ENCODE results near the gene AGAP1.

AGAP1 gene

DNA sequence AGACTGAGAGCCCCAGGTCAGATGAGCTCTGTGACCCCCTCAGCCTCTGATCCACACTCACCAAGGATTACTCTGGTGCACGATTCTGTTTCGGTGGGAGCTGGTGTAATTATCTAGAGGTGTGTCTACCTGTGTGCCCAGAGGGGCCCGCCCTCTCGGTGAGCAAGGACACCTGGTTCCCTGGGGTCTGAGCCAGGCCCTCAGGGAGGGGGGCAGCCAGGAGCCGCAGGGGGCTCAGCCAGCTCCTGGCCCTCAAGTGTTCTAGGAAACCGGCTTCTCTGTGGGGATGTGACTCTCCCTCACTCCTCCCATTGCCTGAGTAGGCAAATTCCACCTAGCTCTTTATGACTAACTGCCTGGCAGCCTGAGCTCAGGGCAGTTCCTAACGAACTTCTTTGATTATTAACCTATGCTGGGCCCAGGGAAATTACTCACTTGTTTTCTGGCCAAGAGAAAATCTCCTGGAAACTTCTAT, 17.4 kb downstream of the AGAP1 start:
- no peak for DNase-seq

DNA sequence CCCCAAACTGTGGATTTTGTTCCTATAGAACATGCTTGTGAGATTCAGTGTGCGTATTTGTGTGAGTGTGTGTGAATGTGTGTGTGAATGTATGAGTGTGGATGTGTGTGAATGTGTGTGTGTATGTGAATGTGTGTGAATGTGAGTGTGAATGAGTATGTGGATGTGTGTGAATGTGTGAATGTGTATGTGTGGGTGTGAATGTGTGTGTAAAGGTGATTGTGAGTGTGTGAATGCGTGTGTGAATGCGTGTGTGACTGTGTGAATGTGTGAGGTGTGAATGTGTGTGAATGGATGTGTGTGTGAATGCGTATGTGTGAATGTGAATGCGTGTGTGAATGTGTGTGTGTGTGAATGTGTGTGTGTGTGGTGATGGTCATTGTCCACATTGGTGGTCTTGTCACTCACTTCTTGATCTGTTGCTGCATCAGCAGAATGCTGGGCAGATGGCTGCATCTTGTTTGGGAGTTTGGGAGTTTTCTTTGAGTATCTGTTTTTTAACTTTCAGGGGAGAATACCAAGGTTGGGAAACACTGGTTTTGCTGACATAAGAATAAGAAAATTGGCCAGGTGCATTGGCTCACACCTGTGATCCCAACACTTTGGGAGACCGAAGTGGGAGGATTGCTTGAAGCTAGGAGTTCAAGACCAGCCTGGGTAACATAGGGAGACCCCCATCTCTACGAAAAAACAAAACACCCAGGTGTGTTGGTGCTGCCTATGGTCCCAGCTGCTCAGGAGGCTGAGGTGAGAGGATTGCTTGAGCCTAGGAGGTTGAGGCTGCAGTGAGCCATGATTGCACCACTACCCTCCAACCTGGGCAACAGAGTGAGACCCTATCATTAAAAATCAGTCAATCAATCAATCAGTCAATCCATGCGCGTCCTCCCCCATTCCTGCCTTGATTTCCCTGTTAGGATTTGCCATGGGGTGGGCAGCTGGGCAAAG, 18.2 kb downstream of the AGAP1 start:
- no peak for DNase-seq

- no peak for DNase-seq
Measured at GRCh38 chr2:235512699-235513053, 18.8 kb downstream of the AGAP1 start.

DNA sequence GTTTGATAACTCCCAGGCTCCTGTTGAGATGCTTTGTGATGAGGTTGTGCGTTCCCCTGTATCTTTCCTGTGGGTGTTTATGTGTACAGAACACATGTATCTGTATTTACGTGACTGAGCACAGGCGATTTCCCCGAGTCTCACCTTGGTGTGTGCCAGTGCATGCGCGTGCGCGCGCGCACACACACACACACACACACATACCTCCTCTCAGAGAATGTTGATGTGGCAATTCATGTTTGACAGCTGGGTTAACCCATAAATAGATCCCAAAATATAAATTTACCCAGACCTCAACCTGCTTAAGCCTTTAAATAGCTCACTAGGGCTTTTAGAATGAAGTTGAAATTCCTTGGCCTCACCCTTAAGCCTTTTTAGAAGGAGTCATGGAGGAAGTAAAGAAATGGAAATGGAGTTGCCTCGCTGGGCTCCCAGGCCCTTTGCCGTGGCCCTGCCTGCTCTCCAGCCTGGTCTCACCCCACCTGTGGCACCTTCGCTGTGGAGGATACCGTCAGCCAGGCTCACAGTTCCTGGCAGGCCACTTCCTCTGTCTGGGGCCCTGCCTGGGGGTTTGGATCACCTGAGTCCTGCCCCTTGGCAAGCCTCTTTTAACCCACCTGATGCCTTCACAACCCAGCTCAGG, 20.3 kb downstream of the AGAP1 start:
- DNase-seq, result no peak

- no peak for DNase-seq
Measured at GRCh38 chr2:235514627-235515363, 21.0 kb downstream of the AGAP1 start.

DNA sequence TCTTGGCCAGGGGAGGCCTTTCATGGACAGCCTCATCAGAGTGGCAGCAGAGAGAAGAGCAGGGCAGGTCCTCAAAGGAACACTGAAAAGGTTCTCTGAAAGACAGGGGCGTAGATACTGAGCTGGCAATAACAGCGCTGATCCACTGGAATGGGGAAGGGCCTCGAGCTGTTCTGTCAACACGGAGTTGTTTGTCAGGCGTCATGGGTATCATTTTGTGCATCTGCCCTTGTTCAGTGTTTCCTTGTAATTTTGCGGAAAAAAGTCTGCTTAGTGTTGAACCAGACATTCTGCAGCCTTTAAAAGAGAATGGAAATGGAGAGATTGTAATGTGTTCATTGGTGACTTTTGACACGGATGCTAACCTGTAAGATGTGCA, 21.5 kb downstream of the AGAP1 start:
- DNase-seq, result no peak

DNA sequence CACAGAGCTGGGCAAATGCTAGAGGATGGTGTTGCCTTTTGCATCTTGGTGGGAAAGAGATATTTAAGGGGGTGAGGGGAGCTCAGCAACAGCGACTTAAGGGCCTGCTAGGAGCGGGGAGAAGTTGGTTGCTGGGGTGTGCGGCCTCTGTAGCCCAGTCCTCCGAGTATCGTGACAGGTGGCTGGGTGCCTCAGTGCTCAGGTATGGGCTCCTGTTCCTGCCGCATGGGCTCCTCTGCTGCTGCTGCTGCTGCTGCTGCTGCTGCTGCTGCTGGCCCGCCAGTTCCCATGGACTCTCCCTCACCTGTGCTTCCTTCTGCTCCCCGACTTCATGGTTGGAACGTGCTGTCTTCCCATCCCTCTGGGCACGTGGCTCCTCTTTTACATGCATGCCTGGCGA, 22.0 kb downstream of the AGAP1 start:
- no peak for DNase-seq

- DNase-seq, result no peak
Measured at GRCh38 chr2:235516257-235516656, 22.4 kb downstream of the AGAP1 start.

DNA sequence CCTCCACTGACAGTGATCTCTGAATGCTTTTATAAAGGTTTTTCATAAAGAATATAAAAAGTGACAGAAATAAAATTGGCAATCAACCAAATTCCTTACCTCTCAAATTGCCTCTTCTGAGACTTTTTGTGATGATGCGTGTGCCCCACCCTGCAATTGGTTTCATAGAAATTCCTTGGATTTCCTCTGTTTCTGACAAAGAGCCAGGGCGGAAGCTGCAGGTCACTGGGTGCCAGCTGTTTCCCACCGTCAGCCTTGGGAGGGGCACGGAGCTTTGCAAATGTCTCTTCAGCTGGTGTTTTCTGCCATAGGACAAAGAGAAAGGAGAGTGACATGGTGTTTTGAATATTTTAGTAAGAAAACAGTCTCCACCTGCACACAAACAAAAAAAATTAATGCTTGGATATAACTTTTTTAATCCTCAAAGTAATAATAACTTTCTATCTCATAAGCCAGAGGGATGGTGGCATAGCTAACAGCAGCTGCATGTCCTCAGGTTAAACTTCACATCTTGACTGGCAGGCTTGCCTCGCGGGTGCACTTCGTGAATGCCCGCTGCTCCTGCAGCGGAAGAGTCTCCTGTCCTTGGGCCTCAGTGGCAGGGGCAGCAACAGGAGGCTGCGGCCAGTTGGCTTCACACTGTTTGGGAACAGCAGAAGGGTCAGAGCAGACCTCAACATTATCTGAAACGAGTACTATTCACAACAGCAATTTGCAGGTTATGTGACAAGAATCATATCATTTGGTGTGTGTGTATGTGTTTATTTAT, 24.7 kb downstream of the AGAP1 start:
- peak; percentile 35 for DNase-seq

DNA sequence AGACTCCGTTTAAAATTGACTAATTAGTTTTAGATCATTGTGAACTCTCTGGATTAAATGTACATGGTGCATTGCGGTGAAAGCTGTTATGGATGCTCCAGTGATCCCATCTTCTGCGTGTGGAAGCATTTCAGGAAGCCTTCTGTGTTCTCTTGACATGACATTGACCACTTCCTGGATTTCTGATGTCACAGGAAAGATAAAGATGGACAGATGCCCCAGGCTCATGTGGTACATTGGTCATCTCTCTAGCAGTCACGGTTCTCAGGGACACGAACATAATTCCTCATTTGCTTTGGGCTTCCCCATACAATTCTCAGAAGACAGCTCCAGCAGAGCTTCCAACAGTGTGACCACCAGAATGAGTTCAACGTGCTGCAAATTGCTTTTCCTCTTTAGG, 26.9 kb downstream of the AGAP1 start:
- DNase-seq, result no peak

DNA sequence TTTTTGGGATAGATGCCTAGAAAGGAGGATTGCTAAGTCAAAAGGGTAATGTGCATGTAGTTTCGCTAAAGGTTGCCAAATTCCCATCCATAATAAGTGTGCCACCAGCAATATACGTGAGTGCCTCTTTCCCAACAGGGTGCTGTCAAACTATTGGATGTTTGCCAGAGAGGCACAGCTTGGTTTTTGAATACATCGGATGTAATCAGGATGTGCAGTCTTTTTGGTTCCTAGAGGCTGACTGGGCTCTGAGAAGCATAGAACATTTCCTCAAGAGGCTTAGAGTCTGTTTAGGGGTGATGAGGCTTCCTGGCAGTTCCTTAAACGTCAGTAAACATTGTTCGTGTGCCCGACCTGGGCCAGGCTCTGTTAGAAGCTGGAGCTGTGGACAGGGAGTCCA, 28.0 kb downstream of the AGAP1 start:
- DNase-seq, result peak; percentile 83

DNA sequence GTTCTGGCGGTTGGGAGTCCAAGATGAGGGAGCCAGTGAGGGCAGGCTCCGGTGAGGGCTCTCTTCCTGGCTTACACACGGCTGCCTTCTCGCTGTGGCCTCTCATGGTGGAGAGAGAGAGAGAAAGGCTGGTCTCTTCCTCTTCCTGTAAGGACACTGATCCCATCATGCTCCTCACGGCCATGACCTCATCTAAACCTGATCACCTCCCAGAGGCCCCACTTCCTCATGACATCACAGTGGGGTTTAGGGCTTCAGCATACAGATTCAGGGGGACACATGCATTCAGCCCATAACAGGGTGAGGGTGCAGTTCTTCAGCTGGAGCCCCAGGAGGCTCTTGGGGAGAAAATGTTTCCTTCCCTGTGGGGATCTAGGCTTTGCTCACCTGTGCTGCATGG, 29.2 kb downstream of the AGAP1 start:
- no peak for DNase-seq

- DNase-seq, result no peak
Measured at GRCh38 chr2:235523486-235524150, 29.8 kb downstream of the AGAP1 start.

DNA sequence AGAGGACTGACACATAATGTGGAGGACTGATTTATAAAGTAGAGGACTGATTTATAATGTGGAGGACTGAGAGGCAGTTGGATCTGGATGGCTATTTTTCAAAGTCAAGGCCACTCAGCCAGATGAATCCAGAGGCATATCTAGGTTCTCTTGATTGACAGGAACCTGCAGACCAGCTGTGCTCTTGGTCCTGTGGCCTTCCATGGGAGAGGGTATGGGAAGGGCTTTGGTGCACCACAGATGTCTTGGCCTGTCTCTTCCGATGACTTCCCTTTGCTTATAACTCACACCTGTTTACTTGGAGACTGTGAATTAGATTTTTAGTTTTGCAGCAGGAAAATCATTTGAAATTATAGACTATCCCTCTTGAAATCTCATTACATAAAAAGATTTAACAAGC, 32.3 kb downstream of the AGAP1 start:
- DNase-seq, result no peak

DNA sequence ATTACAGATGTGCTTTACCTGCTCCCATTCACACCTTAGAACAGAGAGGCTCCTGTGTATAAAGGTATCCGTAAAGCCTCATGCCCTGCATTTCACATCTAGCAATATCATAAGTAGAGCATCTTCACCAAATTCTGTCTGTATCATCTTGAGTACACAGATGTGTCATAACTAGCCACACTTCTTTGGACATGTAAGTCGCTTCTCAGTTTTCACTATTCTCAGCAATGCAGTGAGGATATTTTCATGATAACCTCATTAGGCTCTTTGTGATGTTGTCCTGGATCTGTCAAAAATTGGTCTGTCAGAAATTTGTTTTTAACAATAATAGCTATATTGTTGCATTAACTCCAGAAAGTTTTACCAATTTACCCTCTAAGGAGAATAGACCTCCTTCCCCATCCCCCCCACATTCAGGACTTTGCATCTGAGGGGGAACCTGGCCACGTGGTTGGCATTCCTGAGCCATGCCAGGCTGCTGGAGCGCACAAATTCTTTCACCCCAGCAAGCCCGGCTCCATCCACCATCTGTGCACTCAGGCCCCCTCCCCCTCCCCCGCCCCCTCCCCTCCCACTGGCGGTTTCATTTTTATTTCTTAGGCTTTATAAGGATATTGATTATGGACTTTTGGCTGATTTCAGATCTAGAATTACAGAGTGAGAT, 34.1 kb downstream of the AGAP1 start:
- DNase-seq, result no peak

DNA sequence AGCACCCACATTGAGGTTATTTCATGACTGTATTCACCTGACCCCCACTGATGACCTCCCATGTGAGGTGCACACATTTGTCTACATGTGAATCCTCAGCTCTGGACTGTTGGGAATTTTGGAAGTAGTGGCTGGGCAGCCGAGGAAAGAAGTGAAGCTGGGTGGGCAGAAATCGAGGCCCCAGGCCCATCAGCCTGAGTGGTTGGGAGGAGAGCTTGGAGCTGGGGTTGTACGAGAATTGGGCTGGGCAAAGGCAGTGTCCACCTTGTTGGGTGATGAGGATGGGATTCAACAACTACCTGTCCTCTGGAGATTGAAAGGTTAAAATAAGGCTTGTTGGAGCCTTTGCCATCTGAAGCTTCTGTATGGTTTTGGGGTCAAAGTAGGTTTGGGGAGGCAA, 35.8 kb downstream of the AGAP1 start:
- DNase-seq, result no peak

DNA sequence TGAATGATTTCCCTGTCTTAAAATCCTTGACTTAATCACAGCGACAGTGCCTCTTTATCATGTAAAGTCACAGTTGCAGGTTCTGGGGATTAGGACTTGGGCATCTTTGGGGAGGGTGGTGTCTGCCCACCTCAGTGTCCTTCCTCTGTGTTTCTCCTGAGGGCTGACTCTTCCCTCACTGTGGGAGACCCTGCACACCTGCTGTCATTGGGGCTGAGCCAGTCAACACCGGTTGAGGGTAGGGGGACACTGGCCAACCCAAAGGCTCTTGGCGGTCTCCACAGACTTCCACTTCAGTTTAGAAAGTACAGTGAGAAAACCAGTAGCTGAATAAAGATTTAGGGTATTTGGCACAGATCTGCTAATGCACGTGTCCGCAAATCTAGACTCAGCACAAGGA, 36.9 kb downstream of the AGAP1 start:
- DNase-seq, result no peak

DNA sequence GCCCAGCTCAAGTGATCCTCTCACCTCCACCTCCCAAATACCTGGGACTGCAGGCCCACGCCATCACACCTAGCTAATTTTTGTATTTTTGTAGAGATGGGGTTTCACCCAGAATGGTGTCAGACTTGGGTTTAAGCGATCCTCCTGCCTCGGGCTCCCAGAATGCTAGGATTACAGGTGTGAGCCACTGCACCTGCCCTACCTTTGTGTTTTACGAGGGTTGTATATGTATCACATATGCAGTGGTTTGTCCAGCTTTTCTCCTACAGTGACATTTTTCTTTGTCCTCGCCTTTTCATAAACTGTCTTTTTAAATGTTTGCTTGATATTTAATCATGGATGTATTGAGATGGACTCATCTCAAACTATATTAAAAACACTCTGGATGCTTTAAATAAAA, 38.5 kb downstream of the AGAP1 start:
- no peak for DNase-seq

- DNase-seq, result no peak
Measured at GRCh38 chr2:235533198-235533597, 39.4 kb downstream of the AGAP1 start.

DNA sequence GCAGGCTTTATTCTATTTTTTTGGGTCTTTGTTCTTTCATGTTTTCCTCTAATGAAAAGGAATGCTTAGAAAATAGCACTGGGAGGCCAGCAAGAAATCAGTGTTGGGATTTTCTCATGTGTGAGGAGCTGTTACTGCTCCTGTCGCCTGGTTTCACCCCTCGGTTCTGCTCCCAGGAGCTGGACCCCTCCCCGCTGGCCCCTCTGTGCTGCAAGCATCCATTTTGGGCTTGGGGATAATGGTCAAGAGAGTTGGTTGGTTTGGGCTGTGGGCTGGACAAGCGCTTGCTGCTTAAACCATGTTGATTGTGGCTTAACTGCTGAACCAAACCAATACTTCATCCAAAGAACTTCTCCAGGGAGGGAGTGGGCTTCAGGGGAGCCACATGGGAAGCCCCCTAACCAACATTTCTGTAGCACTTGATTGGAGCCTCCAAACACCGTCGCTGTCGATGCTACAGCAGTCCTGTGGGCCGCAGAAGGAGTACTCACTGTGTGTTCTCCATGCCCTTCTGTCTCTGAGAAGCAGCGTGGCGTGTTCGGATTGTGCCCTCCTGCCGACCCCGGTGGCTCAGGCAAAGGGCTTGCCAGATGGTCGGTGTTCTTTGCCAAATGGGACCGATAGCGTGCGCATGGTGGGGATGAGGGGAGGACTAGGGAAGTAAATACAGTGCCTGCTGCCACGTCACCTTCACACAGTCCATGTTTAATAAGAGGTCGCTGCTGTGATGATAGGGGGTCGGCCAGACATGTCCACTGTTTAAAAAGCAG, 40.0 kb downstream of the AGAP1 start:
- DNase-seq, result peak; percentile 93
